HG03432 (cell line): Measurements from ENCODE around the gene RELN.

Experiments
- ATAC-seq: cut with Tn5 transposase; IDR thresholded peaks from one replicate; pipeline ENCODE4 v1.9.1; 2021; ENCODE audit warnings: mild to moderate bottlenecking, moderate library complexity; ENCODE audit not compliant: unreplicated experiment

The RELN gene

GRCh38 chr7:103651593-103652377, 337.7 kb downstream of the RELN start:
- ATAC-seq, result no peak

- no peak for ATAC-seq
Observed at GRCh38 chr7:103649052-103649451, 340.4 kb downstream of the RELN start.

GRCh38 chr7:103648135-103648534, 341.3 kb downstream of the RELN start:
- ATAC-seq, result no peak

DNA sequence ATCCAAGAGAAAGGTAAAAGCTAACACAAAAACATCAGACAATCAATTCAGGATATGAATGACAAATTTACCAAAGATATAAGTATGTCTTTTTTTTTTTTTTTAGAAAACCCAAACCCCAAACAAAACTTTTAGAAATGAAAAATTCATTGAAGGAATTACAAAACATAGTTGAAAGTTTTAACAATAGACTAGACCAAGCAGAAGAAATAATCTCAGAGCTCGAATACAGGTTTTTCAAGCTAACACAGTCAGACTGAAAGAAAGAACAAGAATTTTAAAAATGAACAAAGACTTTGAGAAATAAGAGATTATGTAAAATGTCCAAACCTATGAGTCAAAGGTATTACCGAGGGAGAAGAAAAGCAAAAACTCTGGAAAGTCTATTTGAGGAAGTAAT, 345.1 kb downstream of the RELN start:
- ATAC-seq, result no peak

DNA sequence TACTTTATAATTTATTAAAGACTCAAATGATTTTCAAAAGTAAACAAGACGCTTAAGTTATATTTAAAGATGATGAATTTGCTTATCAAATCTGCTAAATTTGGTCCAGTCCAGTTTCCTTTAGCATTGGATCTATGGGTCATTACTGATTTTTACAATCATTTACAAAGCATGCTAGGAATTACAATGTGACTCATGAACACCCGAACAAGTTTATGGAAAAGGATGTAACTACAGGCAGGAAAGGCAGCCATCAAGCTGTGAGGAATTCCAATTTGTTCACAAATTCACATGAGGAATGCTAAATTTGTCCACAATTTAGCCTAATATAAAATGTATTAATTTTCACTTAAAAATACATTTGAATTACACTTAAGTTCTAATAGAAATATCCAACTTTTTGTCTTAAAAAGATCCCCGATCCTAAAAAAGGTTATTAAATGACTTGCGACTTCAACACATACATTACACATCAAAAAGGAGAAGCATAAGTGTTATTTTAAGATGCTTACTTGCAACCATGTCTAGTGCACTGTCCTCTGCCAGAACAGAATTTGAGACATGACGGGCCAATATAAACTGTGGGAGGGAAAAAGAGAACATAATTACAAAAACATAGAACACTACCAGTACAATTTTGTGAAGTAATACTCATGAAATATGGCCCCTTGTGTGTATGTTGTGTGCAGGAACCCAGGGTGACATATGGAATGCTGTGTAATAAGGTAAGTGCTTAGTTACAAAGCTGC, 349.3 kb downstream of the RELN start:
- no peak for ATAC-seq

- no peak for ATAC-seq
Observed at GRCh38 chr7:103637726-103638125, 351.7 kb downstream of the RELN start.

- ATAC-seq, result no peak
Observed at GRCh38 chr7:103637094-103637493, 352.4 kb downstream of the RELN start.

- no peak for ATAC-seq
Observed at GRCh38 chr7:103636153-103636552, 353.3 kb downstream of the RELN start.

- no peak for ATAC-seq
Observed at GRCh38 chr7:103632972-103633371, 356.5 kb downstream of the RELN start.

GRCh38 chr7:103632005-103632639, 357.3 kb downstream of the RELN start:
- no peak for ATAC-seq

DNA sequence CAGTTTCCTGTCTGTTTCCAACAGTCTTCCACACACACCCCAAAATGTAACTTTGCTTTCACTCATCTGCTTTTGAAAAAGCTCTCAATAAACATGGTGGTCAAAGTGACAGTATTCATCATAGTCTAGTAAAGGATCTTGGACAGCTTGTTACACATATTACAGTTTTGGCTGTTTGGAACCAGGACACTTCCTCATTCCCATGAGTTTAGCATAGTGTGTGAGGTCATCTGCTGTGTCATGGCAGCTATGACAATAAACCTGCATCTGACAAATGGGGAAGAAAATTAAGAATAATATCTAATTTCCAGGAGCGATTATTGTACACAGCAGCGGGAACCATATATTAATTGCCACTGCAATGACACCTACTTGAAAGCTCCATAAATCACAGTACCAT, 359.1 kb downstream of the RELN start:
- no peak for ATAC-seq

- ATAC-seq, result no peak
Observed at GRCh38 chr7:103628742-103629141, 360.7 kb downstream of the RELN start.

DNA sequence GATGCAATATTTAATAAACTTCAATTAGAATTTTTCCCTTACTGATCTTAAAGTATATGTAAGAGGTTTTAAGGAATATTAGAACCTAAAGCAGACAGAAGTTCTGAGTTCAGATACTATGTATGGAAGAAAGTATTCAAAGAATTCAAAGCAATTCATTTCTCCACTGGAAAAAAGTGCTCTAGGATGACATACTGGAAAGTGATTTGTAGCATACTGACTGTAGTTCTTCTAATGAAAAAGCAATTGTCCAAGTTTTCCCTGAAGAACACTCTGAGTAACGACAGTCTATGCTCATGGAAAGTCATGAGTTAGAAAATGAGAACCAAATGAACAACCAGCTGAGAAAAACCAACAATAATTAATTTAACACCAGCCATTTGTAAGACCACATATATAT, 362.7 kb downstream of the RELN start:
- no peak for ATAC-seq

DNA sequence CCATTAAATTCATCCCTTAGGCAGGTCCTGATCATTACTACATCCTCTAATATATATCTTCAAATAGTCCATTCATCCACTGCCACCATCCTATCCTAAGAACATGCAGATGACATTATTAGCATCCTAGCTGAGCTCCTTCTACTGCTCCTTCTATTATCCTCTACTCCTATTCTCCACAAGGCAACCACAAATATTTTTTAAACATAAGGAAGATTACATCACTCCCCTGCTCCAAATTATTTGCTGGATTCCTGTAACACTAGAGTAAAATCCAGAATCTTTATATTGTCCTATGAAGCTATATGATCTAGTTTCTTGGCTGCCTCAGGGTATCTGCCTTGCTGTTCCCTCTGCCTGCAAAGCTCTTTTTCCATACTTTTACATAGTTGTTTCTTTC, 367.2 kb downstream of the RELN start:
- no peak for ATAC-seq

DNA sequence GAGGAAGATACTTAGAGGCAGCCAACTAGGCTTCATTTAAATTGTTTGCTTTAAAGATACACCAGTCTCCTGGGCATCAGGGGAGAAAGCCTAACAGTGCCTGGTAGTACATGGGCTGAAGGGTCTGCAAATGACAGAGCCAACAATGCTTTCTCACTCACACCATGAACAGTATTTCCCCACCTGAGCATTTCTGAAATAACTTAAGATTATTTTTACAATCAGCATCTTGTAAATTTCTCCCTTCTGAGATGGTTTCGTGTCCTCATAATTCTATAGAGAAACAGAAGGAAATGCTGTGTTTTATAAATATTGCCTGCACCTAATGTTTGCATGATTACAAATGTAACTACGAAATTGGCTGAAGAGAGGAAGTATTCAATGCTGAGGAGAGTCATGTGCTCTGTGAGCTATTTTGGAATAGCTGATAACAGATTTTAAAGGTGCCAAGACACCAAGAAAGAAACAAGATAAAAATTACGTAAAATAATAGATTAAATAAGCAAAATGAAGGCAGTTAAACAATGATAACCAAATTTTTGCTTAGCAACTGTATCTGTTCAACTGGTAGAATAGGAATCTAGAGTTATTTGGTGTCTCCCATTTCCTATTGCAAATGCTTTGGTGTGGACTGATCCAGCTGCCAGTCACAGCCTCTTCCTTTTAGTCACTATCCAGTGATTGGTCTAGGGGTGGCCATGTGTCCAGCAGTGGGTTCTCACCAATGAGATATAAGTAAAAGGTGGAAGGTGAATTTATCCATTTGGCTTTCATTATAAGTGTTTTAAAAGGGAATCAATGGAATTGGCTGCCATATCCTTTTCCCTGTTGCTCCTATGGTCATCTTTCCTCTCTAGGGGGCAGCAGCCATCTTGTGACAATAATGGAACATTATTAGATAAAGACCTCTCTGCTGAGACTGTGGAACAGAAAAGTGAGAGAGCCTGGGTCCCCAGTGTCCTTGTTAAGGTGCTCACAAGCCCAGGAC, 375.5 kb downstream of the RELN start:
- no peak for ATAC-seq

DNA sequence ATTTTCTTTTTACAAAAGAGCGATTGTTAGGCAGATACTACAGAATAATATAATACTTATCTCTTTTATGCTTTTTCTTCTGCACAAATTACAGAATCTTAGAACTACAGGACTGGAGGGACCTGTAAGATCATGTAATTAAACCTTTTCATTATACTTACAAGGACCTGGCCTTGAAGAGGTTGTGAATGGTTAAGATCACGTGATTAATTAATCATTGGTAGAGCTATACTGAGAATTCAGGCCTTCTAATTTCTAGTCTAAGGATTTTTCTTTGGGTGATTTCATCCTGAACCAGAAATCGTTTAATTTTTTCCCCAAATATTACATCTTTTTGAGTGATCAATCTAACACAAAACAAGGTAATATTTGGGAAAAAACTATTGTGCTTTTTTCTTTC, 379.7 kb downstream of the RELN start:
- no peak for ATAC-seq

GRCh38 chr7:103605640-103606039, 383.8 kb downstream of the RELN start:
- ATAC-seq, result no peak

DNA sequence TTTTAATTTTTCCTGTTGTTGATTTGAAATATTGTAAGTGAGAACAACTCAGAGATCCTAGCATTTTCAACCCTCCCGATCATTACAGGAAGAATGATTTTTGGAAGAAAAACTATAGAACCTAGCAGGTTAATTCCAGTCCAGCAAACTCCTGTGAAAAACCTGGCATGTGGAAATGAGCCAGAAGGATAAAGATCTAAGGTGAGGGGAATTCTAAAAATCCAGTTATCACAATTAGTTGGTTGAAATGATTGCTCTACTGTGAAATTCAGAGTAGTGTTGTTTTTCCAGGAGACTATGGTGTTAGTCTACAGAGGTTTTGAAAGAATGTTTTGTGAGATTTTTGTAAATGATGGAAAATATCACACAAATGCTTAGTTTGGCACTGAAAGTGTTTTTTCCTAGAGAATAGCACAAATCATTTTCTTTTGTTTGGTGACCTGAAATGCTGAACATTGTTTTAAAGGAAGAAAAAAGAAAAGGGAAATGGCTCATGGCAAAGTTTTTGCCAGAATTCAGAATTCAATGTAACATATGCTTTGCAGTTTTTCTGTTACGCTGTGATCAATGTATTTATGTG, 391.0 kb downstream of the RELN start:
- ATAC-seq, result no peak

DNA sequence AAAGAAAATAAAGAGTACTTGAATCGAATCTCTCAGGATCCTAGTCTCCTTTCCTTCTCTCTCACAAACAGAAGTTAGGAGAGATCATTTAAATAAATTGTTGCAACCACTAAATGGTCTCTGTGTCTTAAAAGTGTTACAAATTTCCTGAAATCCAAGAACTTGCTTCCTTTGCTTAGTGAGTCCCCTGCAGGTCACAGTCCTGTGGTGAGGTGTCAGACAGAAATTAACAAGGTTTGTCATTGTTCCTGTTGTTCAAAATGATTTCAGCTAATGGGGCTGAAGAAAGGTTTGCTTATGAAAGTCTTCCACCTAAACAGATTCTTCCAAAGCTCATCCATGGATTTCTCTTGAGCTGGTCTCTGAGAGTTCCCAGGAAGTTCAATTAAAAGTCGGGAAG, 391.9 kb downstream of the RELN start:
- no peak for ATAC-seq

DNA sequence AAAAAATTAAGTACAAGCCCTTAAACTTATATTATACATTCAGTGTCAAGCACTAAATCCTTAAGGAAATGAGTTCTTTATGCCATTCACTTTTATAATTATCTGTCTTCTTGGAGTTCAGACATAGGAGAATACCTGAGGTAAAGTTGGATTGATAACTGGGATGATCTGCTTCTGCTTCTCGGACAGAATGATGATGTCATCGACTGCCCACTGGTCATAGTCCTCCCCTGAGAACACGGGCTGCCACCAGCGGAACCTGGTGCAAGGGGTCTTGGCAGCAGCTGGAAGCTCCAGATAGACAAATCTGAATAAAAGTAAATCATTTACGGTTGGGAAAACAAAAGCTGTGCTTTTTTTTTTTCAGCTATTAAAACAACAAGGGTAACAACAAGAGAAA, 395.3 kb downstream of the RELN start:
- no peak for ATAC-seq
